NCI-H187 (cell line): Measurements from ENCODE around the gene TIAM2.

Source experiments
- DNase-seq, 2 experiments: peaks; one replicate each; lab custom pipeline; 2025; lab: John Stamatoyannopoulos, UW

The TIAM2 gene

GRCh38 chr6:155235087-155235486 lies 240.0 kb downstream of the TIAM2 start:
- no peak for DNase-seq

GRCh38 chr6:155237613-155238012 lies 242.5 kb downstream of the TIAM2 start:
- DNase-seq, result no peak

DNA sequence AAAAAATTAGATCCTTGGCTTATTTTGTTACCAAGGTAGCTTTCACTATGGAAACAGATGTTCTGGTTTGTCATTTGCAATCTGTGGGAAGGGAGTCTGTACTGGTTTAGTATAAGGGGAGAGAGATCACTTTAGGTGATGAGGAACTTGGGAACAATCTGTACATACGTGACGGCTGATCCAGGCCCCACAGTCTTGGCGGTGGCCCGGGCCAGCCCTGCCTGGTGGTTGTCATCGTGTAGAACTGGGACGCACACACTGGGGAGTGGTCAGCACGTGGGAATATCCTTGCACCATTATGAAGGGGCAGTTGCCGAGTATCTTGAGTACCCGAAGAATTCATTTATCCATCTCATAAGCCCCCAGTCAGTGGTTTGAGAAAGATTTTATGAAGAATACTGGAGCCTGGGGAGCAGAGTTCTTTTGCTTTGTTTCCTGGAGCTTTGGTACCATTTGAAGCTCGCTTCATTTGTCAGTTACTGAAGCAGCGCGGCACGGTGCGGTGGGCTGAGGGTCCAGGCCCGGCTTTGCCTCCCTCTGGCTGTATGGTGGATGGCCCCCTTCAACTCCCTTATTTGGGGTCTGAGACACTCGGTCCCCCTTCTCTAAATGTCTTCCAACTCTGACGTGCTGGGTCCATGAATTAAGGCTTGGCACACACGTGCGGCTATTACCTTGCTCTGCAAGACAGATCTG lies 245.9 kb downstream of the TIAM2 start:
- DNase-seq, result no peak

GRCh38 chr6:155241966-155242365 lies 246.9 kb downstream of the TIAM2 start:
- no peak for DNase-seq

DNA sequence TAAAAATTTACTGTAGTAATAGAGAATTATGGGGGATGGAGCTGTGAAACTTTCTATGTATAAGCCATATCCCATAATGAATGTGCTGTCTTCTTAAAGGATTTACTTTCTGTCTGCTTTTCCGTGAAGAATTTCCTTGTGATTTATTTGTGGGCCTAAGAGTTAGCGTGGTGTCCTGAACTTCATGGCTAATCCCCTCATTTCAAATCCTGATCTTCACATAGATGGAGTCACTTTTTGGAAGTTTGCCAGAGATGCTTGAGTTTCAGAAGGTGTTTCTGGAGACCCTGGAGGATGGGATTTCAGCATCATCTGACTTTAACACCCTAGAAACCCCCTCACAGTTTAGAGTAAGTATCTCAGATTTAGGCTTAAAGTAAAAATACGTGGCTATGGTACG lies 249.3 kb downstream of the TIAM2 start:
- no peak for DNase-seq

GRCh38 chr6:155245193-155245592 lies 250.1 kb downstream of the TIAM2 start:
- DNase-seq, result no peak

- DNase-seq, result no peak
These were observed 250.7 kb downstream of the TIAM2 start for GRCh38 chr6:155245831-155246230.

- DNase-seq, result no peak
These were observed 251.7 kb downstream of the TIAM2 start for GRCh38 chr6:155246825-155247224.

GRCh38 chr6:155247618-155248007 lies 252.5 kb downstream of the TIAM2 start:
- DNase-seq, result no peak

DNA sequence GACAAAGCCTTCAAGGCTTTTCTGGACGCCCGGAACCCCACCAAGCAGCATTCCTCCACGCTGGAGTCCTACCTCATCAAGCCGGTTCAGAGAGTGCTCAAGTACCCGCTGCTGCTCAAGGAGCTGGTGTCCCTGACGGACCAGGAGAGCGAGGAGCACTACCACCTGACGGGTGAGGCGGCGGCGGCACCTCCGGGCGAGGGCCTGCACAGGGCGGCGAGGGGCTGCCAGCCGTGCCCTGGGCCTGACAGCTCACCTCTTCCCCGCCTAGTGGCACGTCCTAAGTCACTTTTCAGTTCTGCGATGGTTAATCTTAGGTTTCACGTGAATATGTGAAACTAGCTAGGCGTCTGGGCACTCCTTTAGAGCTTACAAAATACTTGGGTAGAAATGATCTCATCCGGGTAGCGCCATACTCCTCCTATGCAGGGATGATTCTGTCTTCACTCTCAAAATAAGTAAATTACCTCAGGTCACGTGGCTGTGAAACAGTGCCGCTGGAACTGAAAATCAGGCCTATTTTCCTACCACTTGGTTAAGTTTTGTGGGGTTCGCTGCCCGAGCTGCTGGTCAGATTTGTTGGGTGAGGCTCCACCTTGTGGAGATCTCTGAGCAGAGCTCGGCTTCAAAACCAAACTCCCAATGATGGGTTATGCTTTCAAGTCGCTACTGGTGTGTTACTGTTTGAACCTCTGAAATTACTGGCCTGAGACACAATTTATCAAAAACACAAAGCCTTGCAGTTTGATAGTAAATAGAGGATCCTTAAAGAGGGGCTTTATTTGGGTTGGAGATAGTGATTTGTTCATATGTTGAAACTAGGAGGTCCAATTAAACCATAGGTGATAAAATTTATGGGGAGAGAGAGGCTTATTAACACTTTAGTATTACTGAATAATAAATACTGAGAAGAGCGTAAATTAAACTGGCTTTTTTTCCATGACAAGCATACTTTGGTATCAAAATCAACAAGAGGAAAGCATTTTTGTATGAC lies 253.2 kb downstream of the TIAM2 start:
- no peak for DNase-seq

- DNase-seq, result no peak
These were observed 255.7 kb downstream of the TIAM2 start for GRCh38 chr6:155250701-155251381.

DNA sequence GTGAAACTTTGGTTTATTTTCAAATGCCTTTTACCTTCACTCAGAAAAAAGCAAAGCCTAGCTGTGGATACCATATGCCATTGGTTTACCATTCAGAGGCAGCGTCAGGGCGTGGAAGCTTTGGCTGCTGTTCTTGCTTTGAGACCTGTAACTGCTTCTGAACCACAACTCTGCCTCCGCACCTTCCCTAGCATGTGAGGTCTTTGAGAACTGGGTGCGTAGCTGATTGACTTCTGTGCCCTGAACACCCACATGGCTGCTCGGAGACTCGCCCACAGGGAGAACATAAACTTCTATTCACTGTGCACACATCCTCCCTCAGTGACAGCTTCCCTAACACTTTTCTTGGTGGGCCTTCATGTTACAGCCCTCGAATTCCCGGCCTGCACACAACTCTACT lies 257.5 kb downstream of the TIAM2 start:
- no peak for DNase-seq

DNA sequence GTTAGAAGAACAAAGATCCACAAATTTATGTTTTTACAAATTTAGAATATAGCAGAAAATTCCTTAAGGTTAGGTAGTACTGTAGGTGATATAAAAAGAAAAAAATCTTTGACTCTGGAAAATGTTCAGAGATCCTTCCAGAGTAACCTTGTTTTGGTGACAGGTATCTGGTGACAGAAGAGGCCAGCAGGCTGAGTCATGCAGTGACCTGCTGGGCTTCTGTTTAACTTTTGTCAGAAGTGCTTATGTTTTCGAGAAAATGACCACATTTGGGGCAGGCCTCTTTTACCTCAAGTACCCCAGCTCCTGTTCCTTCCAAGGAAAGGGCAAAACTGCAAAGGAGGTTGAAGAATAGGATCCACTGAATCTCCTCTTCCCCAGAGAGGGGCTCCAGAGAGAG lies 258.2 kb downstream of the TIAM2 start:
- DNase-seq, result no peak

DNA sequence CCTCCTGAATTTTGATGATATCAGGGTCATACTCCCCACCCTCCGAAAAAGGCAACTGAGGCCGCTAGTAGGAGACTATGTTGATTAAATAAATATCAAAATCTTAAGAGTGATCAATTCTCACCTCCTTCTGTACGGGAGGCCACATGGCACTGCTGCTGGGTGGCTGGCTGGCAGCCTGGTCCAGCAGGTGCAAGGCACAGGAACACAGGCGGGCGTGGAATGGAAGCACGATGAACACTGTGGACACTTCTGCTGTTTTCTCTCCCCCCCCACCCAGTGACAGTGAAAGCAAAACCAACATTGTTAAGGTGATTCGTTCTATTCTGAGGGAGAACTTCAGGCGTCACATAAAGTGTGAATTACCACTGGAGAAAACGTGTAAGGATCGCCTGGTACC lies 259.0 kb downstream of the TIAM2 start:
- DNase-seq, result no peak

GRCh38 chr6:155256122-155256795 lies 261.1 kb downstream of the TIAM2 start:
- no peak for DNase-seq

GRCh38 chr6:155257796-155258195 lies 262.7 kb downstream of the TIAM2 start:
- DNase-seq, result no peak

- DNase-seq, result no peak
These were observed 264.1 kb downstream of the TIAM2 start for GRCh38 chr6:155259204-155259603.

DNA sequence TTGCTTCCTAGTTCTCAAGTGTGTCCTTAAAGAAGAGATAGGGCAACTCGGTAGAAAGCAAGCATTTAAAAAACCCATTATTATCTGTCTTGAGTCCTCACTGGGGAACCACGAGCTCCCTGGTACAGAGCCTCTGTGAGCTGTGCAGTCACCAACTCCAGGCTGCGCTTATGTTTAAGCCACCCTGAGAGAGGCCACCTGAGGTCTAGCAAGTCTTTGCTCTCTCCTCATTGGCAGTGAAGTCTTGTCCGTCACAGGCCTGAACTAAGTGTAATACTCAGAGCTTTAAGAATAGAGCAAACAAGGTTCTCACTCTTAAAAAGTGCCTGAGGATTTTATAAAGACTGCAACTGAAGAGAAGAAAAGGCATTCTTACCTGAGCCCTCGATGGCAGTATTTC lies 264.8 kb downstream of the TIAM2 start:
- no peak for DNase-seq

- DNase-seq, result no peak
These were observed 265.6 kb downstream of the TIAM2 start for GRCh38 chr6:155260686-155261085.

DNA sequence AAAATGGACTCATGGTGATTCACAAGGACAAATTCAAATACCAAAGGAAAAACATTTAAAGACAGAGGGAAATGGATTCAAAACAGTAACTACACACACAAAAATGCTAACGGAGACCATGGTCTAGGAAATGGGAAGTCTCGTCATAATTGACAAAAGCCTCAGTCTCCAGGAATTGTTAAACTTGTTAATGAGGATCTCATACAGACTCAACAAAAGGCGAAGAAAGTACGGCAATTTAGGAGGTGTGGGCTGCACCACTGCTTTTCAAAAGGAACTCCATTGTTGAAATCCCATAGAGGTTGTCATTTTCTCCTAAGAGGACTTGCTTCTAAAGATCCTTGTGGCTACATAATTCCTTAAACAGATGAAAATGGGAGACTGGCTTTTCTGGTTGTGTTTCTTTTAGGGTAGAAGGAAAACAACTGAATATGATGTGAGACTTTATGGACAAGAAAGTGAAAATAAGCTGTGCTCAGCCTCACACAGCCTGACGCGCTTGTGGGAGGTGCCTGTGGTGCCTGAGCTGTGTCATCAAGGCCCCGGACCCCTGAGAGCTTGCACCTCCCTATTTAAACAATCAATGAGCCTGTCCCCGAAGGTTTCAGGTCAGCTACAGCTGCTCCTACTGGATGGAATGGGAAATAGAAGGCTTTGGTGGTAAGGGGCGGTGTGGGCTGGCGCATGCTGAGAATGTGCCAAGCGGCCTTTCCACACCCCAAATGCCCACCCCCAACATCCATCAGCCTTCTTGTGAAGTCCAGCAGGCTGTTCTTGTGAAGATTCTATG lies 266.2 kb downstream of the TIAM2 start:
- no peak for DNase-seq

DNA sequence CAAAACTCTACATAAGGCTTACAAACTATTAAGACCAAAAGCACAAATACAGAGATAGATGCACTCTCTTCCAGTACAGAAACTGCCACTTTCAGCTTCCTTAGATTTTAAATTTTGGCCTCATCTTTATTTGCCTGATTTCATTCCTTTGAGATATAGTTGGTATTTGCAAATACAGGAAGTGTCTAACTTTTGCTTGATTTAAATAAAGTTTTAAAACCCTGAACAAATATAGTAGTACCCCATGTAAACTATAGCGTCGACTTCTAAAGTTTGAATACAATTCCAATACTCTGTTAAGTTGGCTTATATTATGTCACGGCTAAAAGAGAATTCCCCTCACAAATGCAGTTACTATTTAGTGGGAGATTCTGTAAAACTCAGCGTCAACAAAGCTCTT lies 267.5 kb downstream of the TIAM2 start:
- no peak for DNase-seq
